ENCODE results near the gene EVI5.

GRCh38 chr1:92482665-92483609, 302.0 kb downstream of the EVI5 start:
- TF ChIP-seq CTCF (IDR thresholded peaks at IDR 0.05; ENCODE audit: low read length) (no peak), EZH2 (IDR thresholded peaks at IDR 0.05; ENCODE audit: borderline replicate concordance, low read length) (no peak)

All from OCI-LY1 (cell line).